Adrenal gland (tissue), 5 donors: ENCODE data around the gene SIAE.
A peak's percentile ranks its signal among the peaks of the same experiment; 100 is the strongest.

Source experiments
- CTCF ChIP-seq, 6 experiments: fragments of 450-650 bp in 4 of 6; fragments of 200-600 bp in 2 of 6; sonication (generic) in 1 of 6; IDR thresholded peaks; 1 replicate in 5 of 6; 2 replicates in 1 of 6; pipeline versions ENCODE4 v1.5.1 to v1.8.0; 2016 to 2021; ENCODE audit warnings: antibody characterized with exemption in 6 of 6, mild to moderate bottlenecking in 2 of 6, moderate library complexity in 1 of 6
- POLR2A ChIP-seq, 2 donors: fragments of 450-650 bp; IDR thresholded peaks; one replicate each; pipeline ENCODE4 v1.6.1; 2017; ENCODE audit warnings: antibody characterized with exemption in 2 of 2, mild to moderate bottlenecking in 2 of 2, moderate library complexity in 1 of 2
- donor health status: DM: no; HTN: no; CAD: no.

- TF ChIP-seq POLR2A (IDR thresholded peaks at IDR 0.05), result no peak
- TF ChIP-seq CTCF (IDR thresholded peaks at IDR 0.05), result peak; percentile 35 to 65 (median 51)
Observed at GRCh38 chr11:124586238-124586860, 87.2 kb downstream of the SIAE start.
